Activated CD8-positive, alpha-beta memory T cell treated with anti-CD3 and anti-CD28 coated beads, Interleukin-2, amount 10 ng/mL, durations not matched to agents 7 days and 5 days (primary cell): ENCODE data around the gene MR1. TPM values are rescaled to one million over a fixed set of nuclear protein-coding genes. Genes with fewer than 3 reads are reported as not detected.

Source experiments
- ATAC-seq: fragments of 150-1000 bp; cut with Tn5 transposase; one replicate; pipeline ENCODE4 v1.10.0; 2021; ENCODE audit warnings: moderate library complexity
- CTCF ChIA-PET: fragments of 350-600 bp; sonication (Branson Sonifier 250); formaldehyde crosslinking; loops from one replicate; lab custom pipeline; 2021; ENCODE audit warnings: antibody characterized with exemption; lab: Charles Lee
- DNase-seq: peaks from one replicate; pipeline ENCODE4 v3.0.0-alpha.2; 2020
- H3K27ac Mint-ChIP-seq: one replicate; pipeline ENCODE4 v1.8.0; 2021; ENCODE audit warnings: mild to moderate bottlenecking, mixed read lengths
- H3K27me3 Mint-ChIP-seq: one replicate; pipeline ENCODE4 v1.8.0; 2021; ENCODE audit warnings: mixed read lengths
- H3K36me3 Mint-ChIP-seq: one replicate; pipeline ENCODE4 v1.8.0; 2021; ENCODE audit warnings: mild to moderate bottlenecking, mixed read lengths
- H3K4me1 Mint-ChIP-seq: one replicate; pipeline ENCODE4 v1.8.0; 2021; ENCODE audit warnings: mixed read lengths
- H3K4me3 Mint-ChIP-seq: one replicate; pipeline ENCODE4 v1.8.0; 2021; ENCODE audit warnings: mild to moderate bottlenecking, moderate library complexity, mixed read lengths
- H3K9me3 Mint-ChIP-seq: one replicate; pipeline ENCODE4 v1.8.0; 2022; ENCODE audit warnings: low read depth, mixed read lengths
- total RNA-seq, 2 experiments: library from RNA; stranded (reverse); gene quantifications; one replicate each; pipeline ENCODE4 v1.2.3, GENCODE V29; 2021

MR1 gene
- total RNA-seq, 2 experiments from 2014 or later: 38.7 to 41.2 TPM

GRCh38 chr1:181079920-181080319, 46.1 kb downstream of the MR1 start:
- Mint-ChIP-seq H3K4me3 (no peak overlapping the region), H3K9me3 (no peaks in the 10 kb centered on the region)
- CTCF ChIA-PET: interaction anchor here (0.9 to 4.9 kb wide), 13 partner anchors 10 to 127 kb away, joined by 3 to 41 read pairs (median 4); no protein-coding TSS in a partner anchor

GRCh38 chr1:181080556-181080955, 46.8 kb downstream of the MR1 start:
- no peak for DNase-seq
- Mint-ChIP-seq H3K4me3 (no peak overlapping the region), H3K27me3 (peaks cover 19% of the 10 kb centered on the region), H3K27ac (no peak overlapping the region), H3K9me3 (no peaks in the 10 kb centered on the region), H3K36me3 (no peaks in the 10 kb centered on the region), H3K4me1 (peaks cover 50% of the 10 kb centered on the region)
- no peak for ATAC-seq
- CTCF ChIA-PET: interaction anchor here (0.9 to 4.9 kb wide), 6 partner anchors 18 to 199 kb away, joined by 3 to 41 read pairs (median 4); no protein-coding TSS in a partner anchor

More at GRCh38 chr1:181079920-181080319, 46.1 kb downstream of the MR1 start:
- Mint-ChIP-seq H3K36me3 (no peaks in the 10 kb centered on the region), H3K4me1 (peaks cover 50% of the 10 kb centered on the region), H3K27me3 (peaks cover 25% of the 10 kb centered on the region), H3K27ac (no peak overlapping the region)
- DNase-seq (no peak), ATAC-seq (no peak)

- Mint-ChIP-seq H3K4me1 (peaks cover 50% of the 10 kb centered on the region), H3K27me3 (peaks cover 11% of the 10 kb centered on the region), H3K27ac (no peak overlapping the region), H3K9me3 (no peaks in the 10 kb centered on the region), H3K36me3 (no peaks in the 10 kb centered on the region), H3K4me3 (no peak overlapping the region)
- ATAC-seq: no peak
- no peak for DNase-seq
- CTCF ChIA-PET: interaction anchor here (0.7 to 4.9 kb wide), 5 partner anchors 44 to 566 kb away, joined by 3 to 41 read pairs (median 5); no protein-coding TSS in a partner anchor
These were observed 47.6 kb downstream of the MR1 start for GRCh38 chr1:181081395-181081794.

- Mint-ChIP-seq H3K4me3 (no peak overlapping the region), H3K4me1 (peaks cover 46% of the 10 kb centered on the region), H3K27me3 (no peaks in the 10 kb centered on the region), H3K36me3 (peaks cover 3% of the 10 kb centered on the region), H3K9me3 (no peaks in the 10 kb centered on the region), H3K27ac (no peak overlapping the region)
- peak; percentile 75 for DNase-seq
- ATAC-seq: peak; percentile 16
- CTCF ChIA-PET: interaction anchor here (0.8 to 6.4 kb wide), 18 partner anchors 14 to 84 kb away, joined by 3 to 83 read pairs (median 4); partner anchors contain the start of genes MR1 and STX6
These were observed 50.2 kb downstream of the MR1 start for GRCh38 chr1:181083842-181084605.

GRCh38 chr1:181084606-181084969, 50.8 kb downstream of the MR1 start:
- DNase-seq: no peak
- Mint-ChIP-seq H3K9me3 (no peaks in the 10 kb centered on the region), H3K4me3 (no peak overlapping the region), H3K36me3 (peaks cover 4% of the 10 kb centered on the region), H3K4me1 (peaks cover 41% of the 10 kb centered on the region), H3K27ac (no peak overlapping the region), H3K27me3 (no peaks in the 10 kb centered on the region)
- no peak for ATAC-seq
- CTCF ChIA-PET: interaction anchor here (0.8 to 6.4 kb wide), 17 partner anchors 13 to 83 kb away, joined by 3 to 83 read pairs (median 5); partner anchors contain the start of genes MR1 and STX6

DNA sequence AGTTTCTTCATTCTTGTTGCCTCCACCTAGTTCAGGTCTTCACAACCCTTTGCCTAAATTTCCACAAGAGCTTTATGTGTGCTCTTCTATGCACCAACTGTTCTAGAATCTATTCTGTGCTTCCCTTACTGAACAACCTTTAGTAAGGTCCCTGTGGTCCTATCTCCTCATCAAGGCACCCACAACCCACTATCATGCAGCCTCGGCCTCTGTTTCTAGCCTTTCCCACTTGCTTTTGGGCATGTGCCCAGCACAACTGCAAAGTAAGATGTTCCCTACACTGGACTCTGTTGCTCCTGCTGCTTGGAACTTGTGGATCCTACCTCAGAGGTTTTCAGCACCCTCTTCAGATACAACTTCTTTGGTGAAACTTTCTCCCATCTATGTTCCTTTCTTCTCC, 52.3 kb downstream of the MR1 start:
- Mint-ChIP-seq H3K27me3 (no peaks in the 10 kb centered on the region), H3K36me3 (peaks cover 18% of the 10 kb centered on the region), H3K27ac (no peak overlapping the region), H3K9me3 (no peaks in the 10 kb centered on the region), H3K4me3 (no peak overlapping the region), H3K4me1 (peaks cover 31% of the 10 kb centered on the region)
- ATAC-seq (no peak), DNase-seq (no peak)
- CTCF ChIA-PET: interaction anchor here (1.2 to 6.4 kb wide), 5 partner anchors 19 to 80 kb away, joined by 3 to 83 read pairs (median 6); no protein-coding TSS in a partner anchor

DNA sequence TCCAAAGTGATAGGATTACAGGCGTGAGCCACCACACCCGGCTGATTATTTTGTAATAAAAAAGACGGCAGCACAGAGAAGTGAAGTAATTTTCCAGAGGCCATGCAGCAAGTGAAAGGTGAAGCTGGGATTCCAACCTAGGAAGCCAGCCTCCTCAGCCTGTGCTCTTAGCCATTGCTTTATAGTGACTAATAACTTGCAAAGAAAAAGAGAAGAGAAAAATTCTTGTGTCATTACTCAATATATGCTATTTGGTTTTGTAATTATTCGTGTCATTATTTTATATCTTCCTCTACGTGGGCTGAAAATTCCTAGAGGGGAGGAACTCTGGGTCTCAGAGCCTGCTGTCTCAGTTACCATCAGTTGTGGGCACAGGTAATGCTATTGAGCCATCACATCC, 53.1 kb downstream of the MR1 start:
- Mint-ChIP-seq H3K9me3 (no peaks in the 10 kb centered on the region), H3K36me3 (peaks cover 26% of the 10 kb centered on the region), H3K4me3 (no peak overlapping the region), H3K27ac (no peak overlapping the region), H3K4me1 (peaks cover 35% of the 10 kb centered on the region), H3K27me3 (no peaks in the 10 kb centered on the region)
- no peak for DNase-seq
- CTCF ChIA-PET: interaction anchor here (1.2 to 6.4 kb wide), 5 partner anchors 18 to 70 kb away, joined by 3 to 83 read pairs (median 6); no protein-coding TSS in a partner anchor
- ATAC-seq: no peak

DNA sequence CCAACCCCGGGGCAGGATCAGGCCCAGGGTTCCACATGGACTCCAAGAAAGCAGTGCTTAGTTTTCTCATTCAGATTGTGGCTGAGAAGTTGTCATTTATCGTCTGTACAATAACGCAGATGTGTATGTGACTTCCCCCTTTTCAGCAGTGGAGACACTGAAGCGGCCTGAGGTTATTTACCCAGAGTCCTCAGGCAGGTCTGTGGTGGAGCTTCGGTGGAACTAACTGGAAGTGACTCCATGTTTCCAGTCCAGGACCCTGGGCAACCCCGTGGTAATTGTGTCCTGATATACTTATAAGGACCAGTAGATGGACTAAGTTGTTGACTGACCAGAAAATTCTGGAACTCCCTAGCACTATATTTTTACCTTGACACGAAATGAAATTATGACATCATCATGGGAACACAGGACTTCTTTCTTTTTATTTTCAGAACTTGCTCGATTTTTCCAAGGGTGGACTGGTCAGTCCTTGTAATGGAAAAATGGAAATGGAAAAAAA, 53.7 kb downstream of the MR1 start:
- CTCF ChIA-PET: interaction anchor here (1.3 to 6.4 kb wide), 3 partner anchors 18 to 70 kb away, joined by 3 to 83 read pairs (median 54); no protein-coding TSS in a partner anchor
- Mint-ChIP-seq H3K36me3 (peaks cover 30% of the 10 kb centered on the region), H3K4me1 (peaks cover 38% of the 10 kb centered on the region), H3K9me3 (no peaks in the 10 kb centered on the region), H3K27me3 (no peaks in the 10 kb centered on the region), H3K27ac (no peak overlapping the region), H3K4me3 (peak overlapping the region; percentile 96)
- ATAC-seq (no peak), DNase-seq (no peak)

- DNase-seq: peak; percentile 97
- peak; percentile 81 for ATAC-seq
- Mint-ChIP-seq H3K4me3 (peak within 1 kb of the TSS; percentile 96), H3K9me3 (no peaks in the 10 kb centered on the region), H3K27me3 (no peaks in the 10 kb centered on the region), H3K36me3 (peaks cover 39% of the 10 kb centered on the region), H3K4me1 (peaks cover 47% of the 10 kb centered on the region), H3K27ac (peak within 1 kb of the TSS; percentile 97)
- CTCF ChIA-PET: interaction anchor here (0.7 to 6.4 kb wide), 6 partner anchors 17 to 75 kb away, joined by 3 to 91 read pairs (median 29); no protein-coding TSS in a partner anchor
These were observed 54.6 kb downstream of the MR1 start, which contains the start of gene IER5 for GRCh38 chr1:181088079-181089016. TSS of gene IER5 (plus strand) at chr1:181088700. CDS start at chr1:181088903, 203 bp downstream.

- Mint-ChIP-seq H3K27me3 (no peaks in the 10 kb centered on the region), H3K9me3 (no peaks in the 10 kb centered on the region), H3K4me3 (peak overlapping the region; percentile 96), H3K4me1 (peaks cover 46% of the 10 kb centered on the region), H3K27ac (peak overlapping the region; percentile 97), H3K36me3 (peaks cover 42% of the 10 kb centered on the region)
- CTCF ChIA-PET: interaction anchor here (0.7 to 6.2 kb wide), 9 partner anchors 16 to 207 kb away, joined by 3 to 91 read pairs (median 3); no protein-coding TSS in a partner anchor
- ATAC-seq (peak; percentile 15), DNase-seq (peak; percentile 68)
These were observed 55.4 kb downstream of the MR1 start for GRCh38 chr1:181089017-181089675.

- peak overlapping the region; percentile 97 for H3K27ac Mint-ChIP-seq
- DNase-seq (peak; percentile 85), ATAC-seq (peak; percentile 35)
- peak overlapping the region; percentile 96 for H3K4me3 Mint-ChIP-seq
- peaks cover 43% of the 10 kb centered on the region for H3K4me1 Mint-ChIP-seq
- no peaks in the 10 kb centered on the region for H3K9me3 Mint-ChIP-seq
- CTCF ChIA-PET: interaction anchor here (0.9 to 6.2 kb wide), 15 partner anchors 10 to 208 kb away, joined by 3 to 91 read pairs (median 4); no protein-coding TSS in a partner anchor
- no peaks in the 10 kb centered on the region for H3K27me3 Mint-ChIP-seq
- peaks cover 47% of the 10 kb centered on the region for H3K36me3 Mint-ChIP-seq
These were observed 56.1 kb downstream of the MR1 start for GRCh38 chr1:181089676-181090544.
